Hepatic stellate cell (primary cell): ENCODE data around the gene FAM3B.

Source experiments
- DNase-seq: peaks from one replicate; pipeline ENCODE4 v3.0.0; 2011; ENCODE audit warnings: low spot score

Gene FAM3B

DNA sequence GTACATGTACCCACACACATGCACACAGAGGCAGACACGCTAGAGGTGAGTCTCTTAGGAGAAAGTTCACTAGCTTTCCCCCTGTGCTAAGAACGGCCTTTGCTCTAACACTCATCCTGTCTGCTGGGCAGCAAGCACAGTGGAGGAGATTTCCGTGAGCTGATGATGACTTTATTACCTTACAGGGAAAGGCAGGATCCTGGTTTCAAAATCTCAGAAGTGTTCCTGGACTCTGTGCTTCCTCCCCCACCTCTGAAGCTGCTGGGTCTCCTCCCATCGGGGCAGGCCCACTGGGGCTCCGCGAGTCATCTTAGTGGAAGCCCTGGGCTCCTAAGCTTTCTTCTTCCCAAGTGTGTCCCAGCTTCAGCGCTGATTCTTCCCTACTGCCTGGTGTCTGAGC is 2.7 kb downstream of the FAM3B start:
- DNase-seq: no peak

GRCh38 chr21:41321211-41321907 is 4.8 kb downstream of the FAM3B start:
- no peak for DNase-seq

DNA sequence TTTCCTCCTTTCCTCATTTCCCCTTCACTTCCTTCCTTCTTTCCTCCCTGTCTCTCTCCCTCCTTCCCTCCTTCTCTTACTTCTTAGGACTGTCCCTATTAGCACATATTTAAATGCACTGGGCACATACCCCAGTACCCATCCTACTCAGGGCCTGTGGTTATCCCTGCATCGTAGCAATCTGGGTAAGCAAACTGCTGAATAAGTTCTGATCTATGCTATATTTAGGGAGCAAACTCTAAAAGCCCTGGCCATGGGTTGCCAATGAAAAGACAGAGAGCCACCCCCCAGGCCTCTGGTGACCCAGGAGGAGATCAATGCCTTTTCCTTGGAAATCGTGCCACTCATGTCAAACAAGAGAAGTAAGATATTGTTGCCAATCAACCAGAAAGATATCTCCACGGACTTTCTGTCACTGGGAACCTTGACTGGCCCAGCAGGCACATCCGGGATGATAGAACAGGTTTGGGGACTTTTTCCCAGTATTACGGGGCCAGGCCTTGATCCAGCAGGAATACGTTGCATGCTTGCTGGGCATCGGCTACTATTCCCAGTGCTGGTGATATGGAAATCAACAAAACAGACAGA is 5.4 kb downstream of the FAM3B start:
- DNase-seq: no peak

DNA sequence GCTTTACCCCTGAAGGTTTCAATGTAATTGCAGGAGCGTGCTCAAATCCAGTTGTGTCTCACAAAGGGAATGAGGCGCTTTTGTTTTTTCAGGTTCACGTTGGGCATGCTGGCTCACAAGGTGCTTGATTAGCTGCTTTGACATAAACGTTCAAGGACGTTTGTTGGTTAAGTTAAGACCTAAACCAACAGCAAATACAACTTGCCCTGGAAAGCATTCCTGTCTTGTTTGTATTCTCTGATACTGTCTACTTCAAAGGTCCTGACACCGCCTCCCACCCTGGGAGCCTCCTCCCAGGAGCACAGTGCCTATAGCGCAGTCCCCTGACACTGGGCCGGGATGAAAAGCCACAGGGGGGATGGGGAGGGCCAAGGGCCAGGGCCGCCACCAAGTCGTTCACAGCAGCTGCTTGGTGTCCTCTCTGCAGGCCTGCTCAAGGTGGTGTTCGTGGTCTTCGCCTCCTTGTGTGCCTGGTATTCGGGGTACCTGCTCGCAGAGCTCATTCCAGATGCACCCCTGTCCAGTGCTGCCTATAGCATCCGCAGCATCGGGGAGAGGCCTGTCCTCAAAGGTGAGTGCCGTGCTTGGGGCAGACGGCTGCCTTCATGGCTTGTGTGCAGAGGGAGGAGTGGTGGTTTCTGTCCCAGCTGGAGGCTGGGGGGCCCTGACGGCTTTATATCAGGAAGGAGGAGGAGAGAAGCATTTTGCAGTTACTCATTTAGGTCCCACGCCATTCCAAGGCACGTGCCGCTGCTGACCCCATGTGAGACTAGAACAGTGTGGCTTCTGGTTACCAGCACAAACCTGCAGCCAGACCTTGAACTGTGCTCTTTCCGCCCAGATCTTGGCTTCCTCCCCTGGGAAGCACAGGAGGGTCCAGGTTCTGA is 6.1 kb downstream of the FAM3B start:
- no peak for DNase-seq

GRCh38 chr21:41325138-41325912 is 8.7 kb downstream of the FAM3B start:
- DNase-seq: no peak

- DNase-seq: no peak
Measured at GRCh38 chr21:41326414-41327080, 9.9 kb downstream of the FAM3B start.

DNA sequence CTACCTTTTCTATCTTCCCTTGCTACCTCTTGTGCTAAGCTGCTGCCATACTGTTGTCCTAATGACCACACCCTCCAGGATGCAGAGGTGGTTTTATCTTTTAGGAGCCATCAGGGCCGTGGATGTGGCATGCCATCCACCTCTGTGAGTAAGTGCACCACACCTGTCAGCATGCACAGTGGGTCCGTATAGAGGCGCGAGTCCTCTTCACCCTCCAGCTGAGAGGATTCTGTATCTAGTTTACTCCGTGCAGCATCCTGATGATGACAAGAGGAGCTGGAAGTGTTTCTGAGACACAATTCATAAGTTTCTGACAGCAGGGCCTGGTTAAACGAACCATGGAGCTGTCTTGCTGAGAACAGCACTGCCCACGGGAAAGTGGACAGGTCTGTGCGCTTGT is 11.2 kb downstream of the FAM3B start:
- no peak for DNase-seq

DNA sequence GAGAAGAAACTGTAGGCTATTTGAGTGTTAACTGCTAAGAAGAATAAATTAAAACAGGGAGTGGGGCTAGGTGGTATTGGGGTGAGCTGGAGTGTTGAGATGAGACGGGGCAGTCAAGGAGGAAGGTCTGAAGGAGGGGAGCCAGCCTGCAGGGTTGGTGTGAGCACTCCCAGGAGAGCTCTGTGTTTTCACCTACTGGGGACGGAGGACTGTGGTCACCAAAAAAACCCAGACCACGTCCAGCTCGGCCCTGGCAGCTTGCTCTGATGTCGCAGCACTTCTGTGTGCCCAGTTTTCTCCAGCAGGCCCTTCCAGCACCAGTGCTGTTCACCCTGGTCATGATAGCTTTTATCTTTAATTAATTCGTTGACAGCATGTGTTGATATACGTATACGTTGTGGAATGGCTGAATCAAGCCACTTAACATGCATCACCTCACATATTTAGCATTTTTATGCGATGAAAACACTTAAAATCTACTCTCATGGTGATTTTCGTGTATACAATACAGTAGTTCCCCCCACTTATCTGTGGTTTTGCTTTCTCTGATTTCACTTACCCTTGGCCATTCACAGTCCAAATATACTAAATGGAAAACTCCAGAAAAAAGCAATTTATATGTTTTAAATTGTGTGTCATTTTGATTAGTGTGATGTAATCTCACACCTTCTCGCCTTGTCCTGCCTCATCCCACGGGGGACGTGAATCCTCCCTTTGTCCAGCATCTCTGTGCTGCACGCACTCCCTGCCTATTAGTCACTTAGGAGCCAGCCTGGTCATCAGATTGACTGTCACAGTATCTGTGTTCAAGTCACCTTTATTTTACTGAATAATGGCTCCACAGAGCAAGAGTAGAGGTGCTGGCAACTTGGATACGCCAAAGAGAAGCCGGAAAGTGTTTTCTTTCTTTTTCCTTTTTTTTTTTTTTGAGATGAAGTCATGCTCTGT is 12.3 kb downstream of the FAM3B start:
- DNase-seq: no peak

GRCh38 chr21:41333752-41334151 is 17.2 kb downstream of the FAM3B start:
- DNase-seq: no peak

DNA sequence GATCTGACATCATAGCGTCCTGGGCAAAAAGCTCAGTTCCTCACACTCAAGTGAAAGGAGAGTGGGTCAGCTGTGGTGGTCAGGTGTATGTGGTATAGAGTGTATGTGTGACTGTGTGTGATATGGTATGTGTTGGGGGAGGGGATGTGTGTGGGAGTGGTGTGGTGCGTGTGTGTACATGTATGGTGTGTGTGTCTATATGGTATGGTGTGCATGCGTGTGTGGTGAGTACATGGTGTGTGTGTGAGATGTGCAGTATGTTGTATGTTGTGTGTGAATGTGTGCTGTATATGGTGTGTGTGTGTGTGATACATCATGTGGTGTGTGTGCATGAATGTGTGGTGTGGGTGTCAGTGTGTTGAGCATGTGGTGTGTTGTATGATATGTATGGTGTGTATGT is 20.9 kb downstream of the FAM3B start:
- DNase-seq: no peak

DNA sequence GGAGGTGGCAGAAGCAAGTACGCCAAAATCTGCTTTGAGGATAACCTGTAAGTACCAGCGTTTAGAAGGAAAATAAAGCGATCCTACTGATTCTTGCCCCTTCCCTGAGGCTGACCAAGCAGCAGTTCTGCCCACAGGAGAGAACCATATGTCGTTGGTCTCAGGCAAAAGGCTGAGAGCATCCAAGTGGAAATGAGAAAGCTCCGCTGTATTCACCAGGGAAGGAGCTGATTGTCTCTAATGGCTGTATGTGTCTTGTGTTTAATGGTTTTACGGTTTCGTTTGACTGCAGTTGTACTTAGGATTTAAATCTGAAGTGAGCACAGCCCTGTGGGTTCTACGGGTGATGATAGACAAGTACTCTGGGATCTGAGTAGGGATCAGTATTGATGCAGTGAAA is 21.9 kb downstream of the FAM3B start:
- no peak for DNase-seq

DNA sequence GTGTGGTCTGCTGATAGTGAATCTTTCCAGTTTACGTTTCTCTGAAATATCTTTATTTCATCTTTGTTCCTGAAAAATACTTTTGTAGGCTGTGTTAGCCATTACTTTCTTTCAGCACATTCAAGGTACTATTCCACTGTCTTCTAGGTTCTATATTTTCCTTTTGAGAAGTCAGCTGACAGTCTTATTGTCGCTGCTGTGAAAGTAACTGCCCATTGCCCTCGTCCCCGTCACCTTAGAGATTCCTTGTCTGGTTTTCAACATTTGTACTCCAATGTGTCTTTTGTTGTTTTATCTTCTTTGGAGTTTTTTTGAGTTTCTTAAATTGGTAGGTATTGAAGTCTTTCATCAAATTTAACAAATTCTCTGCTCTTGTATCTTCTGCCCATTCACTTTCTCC is 25.4 kb downstream of the FAM3B start:
- DNase-seq: no peak

DNA sequence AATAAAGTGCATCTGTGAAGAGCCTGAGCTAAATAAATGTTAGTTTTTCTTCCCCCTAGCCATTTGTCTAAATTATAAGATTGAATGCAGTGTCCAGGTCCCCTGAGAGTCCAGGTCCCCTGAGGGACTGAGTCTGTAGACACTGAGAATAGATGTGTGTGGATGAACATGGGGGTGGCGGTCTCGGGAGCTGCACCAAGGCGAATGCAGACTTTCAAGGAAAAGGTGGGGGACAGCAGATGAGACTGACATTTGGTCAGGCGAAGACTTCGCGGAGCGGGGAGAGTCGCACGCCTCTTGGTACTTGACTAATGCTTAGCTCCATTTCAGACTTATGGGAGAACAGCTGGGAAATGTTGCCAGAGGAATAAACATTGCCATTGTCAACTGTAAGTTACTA is 27.5 kb downstream of the FAM3B start:
- no peak for DNase-seq

GRCh38 chr21:41345356-41345755 is 28.8 kb downstream of the FAM3B start:
- DNase-seq: no peak

- no peak for DNase-seq
Measured at GRCh38 chr21:41345934-41346685, 29.5 kb downstream of the FAM3B start.

GRCh38 chr21:41346758-41347157 is 30.2 kb downstream of the FAM3B start:
- DNase-seq: no peak

GRCh38 chr21:41348434-41348833 is 31.8 kb downstream of the FAM3B start:
- DNase-seq: no peak

DNA sequence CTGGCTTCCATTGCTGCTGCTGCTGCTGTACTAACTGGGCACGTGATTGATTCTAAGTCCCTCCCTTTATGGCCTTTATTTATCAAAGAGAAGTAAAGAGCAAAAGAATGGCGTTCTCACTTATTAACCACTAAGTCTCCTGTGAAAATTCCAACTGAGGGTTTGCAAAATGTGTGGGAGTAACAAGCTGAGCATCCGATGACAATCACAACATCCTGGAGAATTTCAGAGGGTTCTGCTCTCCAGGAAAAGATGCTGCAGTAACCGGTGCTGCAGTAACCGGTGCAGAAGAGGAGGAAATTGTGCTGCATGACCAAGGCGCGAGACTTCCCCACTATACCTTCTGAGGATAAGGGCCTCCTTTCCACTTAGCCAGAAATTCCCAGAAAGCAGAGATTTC is 32.5 kb downstream of the FAM3B start:
- DNase-seq: no peak

DNA sequence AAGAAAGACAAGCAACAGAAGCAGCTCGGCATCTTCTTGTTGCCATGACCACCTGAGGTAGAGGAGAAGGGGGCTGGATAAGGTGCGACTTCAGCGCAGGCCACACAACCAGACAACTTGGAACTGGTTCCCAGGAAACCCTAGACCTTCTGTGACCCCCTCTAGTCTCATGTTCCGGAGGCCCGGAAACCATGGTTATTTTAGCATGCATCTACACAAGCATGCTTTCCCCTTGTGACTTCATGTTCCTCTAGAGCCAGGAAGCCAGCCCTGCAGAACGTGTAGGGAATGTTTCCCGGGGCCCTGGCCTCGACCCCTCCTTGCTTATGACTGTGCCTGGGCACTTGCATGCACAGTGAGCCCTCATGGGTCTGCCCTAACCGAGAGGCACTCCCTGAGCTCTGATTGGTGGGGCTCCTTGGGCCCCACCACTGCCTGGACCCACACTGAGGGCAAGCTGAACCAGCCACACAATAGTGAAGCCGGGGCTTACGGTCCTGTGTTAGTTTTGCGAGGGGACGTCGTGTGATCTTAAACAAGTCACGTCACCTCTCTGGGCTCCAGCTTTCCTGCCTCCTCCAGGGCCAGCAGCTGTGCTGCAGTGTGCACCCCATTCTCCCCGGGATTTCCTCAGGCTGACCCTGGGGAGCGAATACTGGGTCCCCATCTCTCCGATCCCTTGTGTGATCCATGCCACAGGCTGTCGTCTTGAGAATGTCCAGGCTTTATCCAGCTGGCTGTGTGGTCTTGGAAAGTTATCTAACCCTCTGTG is 33.2 kb downstream of the FAM3B start:
- no peak for DNase-seq
